ENCODE results near the gene NT5M.

The NT5M gene

GRCh38 chr17:17347234-17347955, 44.2 kb downstream of the NT5M start:
- no peak for TF ChIP-seq CTCF (IDR thresholded peaks at IDR 0.05; ENCODE audit: low read depth, low read length, missing control alignments)
- H3K4me3 ChIP-seq (ENCODE audit: low read depth, low read length): no peak overlapping the region
- DNase-seq (ENCODE audit: low read depth): no peak

- no peak overlapping the region for H3K4me3 ChIP-seq (ENCODE audit: low read depth, low read length)
- DNase-seq (ENCODE audit: low read depth): no peak
- TF ChIP-seq CTCF (IDR thresholded peaks at IDR 0.05; ENCODE audit: low read depth, low read length, missing control alignments): no peak
These were observed 45.0 kb downstream of the NT5M start for GRCh38 chr17:17347956-17348871.

- DNase-seq (ENCODE audit: low read depth): no peak
- no peak for TF ChIP-seq CTCF (IDR thresholded peaks at IDR 0.05; ENCODE audit: low read depth, low read length, missing control alignments)
- H3K4me3 ChIP-seq (ENCODE audit: low read depth, low read length): no peak overlapping the region
These were observed 45.9 kb downstream of the NT5M start for GRCh38 chr17:17348872-17349723.

- no peak for TF ChIP-seq CTCF (IDR thresholded peaks at IDR 0.05; ENCODE audit: low read depth, low read length, missing control alignments)
- no peak overlapping the region for H3K4me3 ChIP-seq (ENCODE audit: low read depth, low read length)
These were observed 46.5 kb downstream of the NT5M start for GRCh38 chr17:17349724-17350106.

GRCh38 chr17:17350491-17351355, 47.5 kb downstream of the NT5M start:
- no peak for TF ChIP-seq CTCF (IDR thresholded peaks at IDR 0.05; ENCODE audit: low read depth, low read length, missing control alignments)
- no peak overlapping the region for H3K4me3 ChIP-seq (ENCODE audit: low read depth, low read length)
- no peak for DNase-seq (ENCODE audit: low read depth)

More at GRCh38 chr17:17349724-17350106, 46.5 kb downstream of the NT5M start:
- no peak for DNase-seq (ENCODE audit: low read depth)

GRCh38 chr17:17351356-17351891, 48.3 kb downstream of the NT5M start:
- no peak for DNase-seq (ENCODE audit: low read depth)
- H3K4me3 ChIP-seq (ENCODE audit: low read depth, low read length): no peak overlapping the region
- no peak for TF ChIP-seq CTCF (IDR thresholded peaks at IDR 0.05; ENCODE audit: low read depth, low read length, missing control alignments)
